ENCODE data around the gene THAP7.
"Not testable (repeated sequence)": the region's sequence is repeated elsewhere in the genome, so short reads cannot be mapped to it uniquely, and the experiment has no call there.

DNA sequence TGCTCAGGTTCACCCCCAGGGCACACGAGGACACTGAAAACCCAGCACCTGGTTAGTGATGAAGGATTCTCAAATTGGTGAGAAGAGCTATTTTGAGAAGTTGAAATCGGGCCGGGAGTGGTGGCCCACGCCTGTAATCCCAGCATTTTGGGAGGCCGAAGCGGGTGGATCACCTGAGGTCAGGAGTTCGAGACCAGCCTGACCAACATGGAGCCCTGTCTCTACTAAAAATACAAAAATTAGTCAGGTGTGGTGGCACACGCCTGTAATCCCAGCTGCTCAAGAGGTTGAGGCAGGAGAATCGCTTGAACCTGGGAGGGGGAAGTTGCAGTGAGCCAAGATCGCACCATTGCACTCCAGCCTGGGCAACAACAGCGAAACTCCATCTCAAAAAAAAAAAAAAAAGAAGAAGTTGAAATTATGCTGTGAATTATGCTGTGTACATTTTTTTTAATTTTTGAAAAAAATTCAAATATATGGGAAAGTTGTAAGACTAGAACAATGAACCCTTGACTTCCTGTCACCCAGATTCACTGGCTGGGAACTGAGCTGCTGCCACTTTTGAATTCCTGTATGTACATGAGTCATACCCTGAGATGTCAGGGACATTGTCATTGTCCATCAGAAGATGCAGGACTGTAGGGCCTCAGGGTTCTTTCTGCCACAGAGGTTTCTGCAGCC is 29.8 kb downstream of the THAP7 start:
- not testable (repeated sequence) for TF ChIP-seq ZNF274 (IDR thresholded peaks at IDR 0.05; ENCODE audit: low read depth, low read length); YY1 (IDR thresholded peaks at IDR 0.05; ENCODE audit: extremely low read depth, insufficient replicate concordance, low read depth, low read length); CTCF (IDR thresholded peaks at IDR 0.05 in 2 of 3, conservative IDR thresholded peaks at IDR 0.05 in 1 of 3; ENCODE audit: borderline replicate concordance in 1 of 3, insufficient read depth in 1 of 3, low read depth in 2 of 3, low read length in 2 of 3); EZH2 (IDR thresholded peaks at IDR 0.05); JUND (IDR thresholded peaks at IDR 0.05); POLR2A (IDR thresholded peaks at IDR 0.05; ENCODE audit: borderline replicate concordance, extremely low read depth, insufficient read depth, insufficient read length); EZH2phosphoT487 (IDR thresholded peaks at IDR 0.05; ENCODE audit: borderline replicate concordance); EGR1 (IDR thresholded peaks at IDR 0.05; ENCODE audit: low read depth); SIN3A (IDR thresholded peaks at IDR 0.05; ENCODE audit: low read depth); CEBPB (IDR thresholded peaks at IDR 0.05; ENCODE audit: low read depth); POLR2AphosphoS5 (IDR thresholded peaks at IDR 0.05; ENCODE audit: low read depth, low read length); ELF1 (IDR thresholded peaks at IDR 0.05; ENCODE audit: borderline replicate concordance, low read depth)
- TF ChIP-seq, protein P1, sequence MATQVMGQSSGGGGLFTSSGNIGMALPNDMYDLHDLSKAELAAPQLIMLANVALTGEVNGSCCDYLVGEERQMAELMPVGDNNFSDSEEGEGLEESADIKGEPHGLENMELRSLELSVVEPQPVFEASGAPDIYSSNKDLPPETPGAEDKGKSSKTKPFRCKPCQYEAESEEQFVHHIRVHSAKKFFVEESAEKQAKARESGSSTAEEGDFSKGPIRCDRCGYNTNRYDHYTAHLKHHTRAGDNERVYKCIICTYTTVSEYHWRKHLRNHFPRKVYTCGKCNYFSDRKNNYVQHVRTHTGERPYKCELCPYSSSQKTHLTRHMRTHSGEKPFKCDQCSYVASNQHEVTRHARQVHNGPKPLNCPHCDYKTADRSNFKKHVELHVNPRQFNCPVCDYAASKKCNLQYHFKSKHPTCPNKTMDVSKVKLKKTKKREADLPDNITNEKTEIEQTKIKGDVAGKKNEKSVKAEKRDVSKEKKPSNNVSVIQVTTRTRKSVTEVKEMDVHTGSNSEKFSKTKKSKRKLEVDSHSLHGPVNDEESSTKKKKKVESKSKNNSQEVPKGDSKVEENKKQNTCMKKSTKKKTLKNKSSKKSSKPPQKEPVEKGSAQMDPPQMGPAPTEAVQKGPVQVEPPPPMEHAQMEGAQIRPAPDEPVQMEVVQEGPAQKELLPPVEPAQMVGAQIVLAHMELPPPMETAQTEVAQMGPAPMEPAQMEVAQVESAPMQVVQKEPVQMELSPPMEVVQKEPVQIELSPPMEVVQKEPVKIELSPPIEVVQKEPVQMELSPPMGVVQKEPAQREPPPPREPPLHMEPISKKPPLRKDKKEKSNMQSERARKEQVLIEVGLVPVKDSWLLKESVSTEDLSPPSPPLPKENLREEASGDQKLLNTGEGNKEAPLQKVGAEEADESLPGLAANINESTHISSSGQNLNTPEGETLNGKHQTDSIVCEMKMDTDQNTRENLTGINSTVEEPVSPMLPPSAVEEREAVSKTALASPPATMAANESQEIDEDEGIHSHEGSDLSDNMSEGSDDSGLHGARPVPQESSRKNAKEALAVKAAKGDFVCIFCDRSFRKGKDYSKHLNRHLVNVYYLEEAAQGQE (IDR thresholded peaks at IDR 0.05; ENCODE audit: low read depth) = not testable (repeated sequence)
- TF ChIP-seq, protein P2, sequence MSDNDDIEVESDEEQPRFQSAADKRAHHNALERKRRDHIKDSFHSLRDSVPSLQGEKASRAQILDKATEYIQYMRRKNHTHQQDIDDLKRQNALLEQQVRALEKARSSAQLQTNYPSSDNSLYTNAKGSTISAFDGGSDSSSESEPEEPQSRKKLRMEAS (IDR thresholded peaks at IDR 0.05) = not testable (repeated sequence)

All from HCT116 (cell line).